Measurements from ENCODE around the gene LAMB1.
"Not testable (repeated sequence)": the region's sequence is repeated elsewhere in the genome, so short reads cannot be mapped to it uniquely, and the experiment has no call there.

Gene LAMB1

DNA sequence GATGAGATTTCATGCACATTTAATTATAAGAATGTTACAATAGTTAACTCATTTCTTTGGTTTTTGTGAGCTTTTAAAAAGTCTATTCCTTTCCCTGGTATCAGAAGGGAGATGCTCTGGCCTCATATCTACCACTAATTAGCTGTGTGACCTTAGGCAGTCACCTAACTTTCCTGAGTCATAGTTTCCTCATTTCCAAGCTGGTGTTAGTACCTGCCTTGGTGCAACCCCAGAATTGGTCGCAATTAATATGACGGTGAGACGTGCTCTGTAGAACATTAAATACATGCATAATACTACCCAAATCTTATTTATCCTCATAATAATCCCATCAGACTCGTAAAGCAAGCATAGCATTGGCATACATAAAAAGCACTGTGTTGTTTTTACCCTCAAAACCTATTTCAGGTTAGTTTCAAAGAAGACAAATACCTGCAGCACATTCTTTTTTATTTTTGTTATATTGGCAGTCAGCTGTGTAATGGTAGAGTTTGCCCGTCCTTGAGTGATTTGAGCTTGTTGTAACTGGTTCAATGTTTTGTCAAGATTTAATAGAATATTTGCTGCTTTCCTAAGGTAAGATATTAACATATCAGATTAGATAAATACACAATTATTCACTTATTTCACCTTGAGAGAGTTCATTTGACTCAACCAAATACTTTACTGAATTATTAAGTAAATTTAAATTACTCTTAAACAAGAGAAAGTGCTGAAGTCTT, 31.0 kb upstream of the LAMB1 start:
- TF ChIP-seq, protein P1, sequence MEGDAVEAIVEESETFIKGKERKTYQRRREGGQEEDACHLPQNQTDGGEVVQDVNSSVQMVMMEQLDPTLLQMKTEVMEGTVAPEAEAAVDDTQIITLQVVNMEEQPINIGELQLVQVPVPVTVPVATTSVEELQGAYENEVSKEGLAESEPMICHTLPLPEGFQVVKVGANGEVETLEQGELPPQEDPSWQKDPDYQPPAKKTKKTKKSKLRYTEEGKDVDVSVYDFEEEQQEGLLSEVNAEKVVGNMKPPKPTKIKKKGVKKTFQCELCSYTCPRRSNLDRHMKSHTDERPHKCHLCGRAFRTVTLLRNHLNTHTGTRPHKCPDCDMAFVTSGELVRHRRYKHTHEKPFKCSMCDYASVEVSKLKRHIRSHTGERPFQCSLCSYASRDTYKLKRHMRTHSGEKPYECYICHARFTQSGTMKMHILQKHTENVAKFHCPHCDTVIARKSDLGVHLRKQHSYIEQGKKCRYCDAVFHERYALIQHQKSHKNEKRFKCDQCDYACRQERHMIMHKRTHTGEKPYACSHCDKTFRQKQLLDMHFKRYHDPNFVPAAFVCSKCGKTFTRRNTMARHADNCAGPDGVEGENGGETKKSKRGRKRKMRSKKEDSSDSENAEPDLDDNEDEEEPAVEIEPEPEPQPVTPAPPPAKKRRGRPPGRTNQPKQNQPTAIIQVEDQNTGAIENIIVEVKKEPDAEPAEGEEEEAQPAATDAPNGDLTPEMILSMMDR (IDR thresholded peaks at IDR 0.05; ENCODE audit: control extremely low read depth, extremely low read depth, low read depth, missing control alignments), result no peak
- DNase-seq (ENCODE audit: extremely low spot score), result no peak
- POLR2A ChIA-PET, result interaction anchor here (0.7 kb wide), 1 partner anchor 732 kb away, joined by 4 read pairs; no protein-coding TSS in a partner anchor
- CTCF ChIA-PET, result interaction anchor here (1.4 to 2.1 kb wide), 2 partner anchors 9 to 11 kb away, joined by 3 to 8 read pairs; no protein-coding TSS in a partner anchor

DNA sequence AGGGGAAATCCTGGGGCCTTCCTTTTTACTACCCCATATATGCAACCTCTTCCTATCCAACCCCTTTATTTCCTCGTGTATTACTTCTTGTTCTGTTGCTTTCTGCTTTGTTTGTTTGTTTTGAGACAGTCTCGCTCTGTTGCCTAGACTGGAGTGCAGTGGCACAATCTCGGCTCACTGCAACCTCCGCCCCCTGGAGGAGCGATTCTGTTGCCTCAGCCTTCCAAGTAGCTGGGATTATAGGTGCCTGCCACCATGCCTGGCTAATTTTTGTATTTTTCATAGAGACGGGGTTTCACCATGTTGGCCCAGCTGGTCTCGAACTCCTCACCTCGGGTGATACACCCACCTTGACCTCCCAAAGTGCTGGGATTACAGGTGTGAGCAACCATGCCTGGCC, 30.3 kb upstream of the LAMB1 start:
- not testable (repeated sequence) for DNase-seq (ENCODE audit: extremely low spot score)
- ChIA-PET CTCF (interaction anchor here (1.4 to 2.1 kb wide), 2 partner anchors 8 to 11 kb away, joined by 3 to 8 read pairs; no protein-coding TSS in a partner anchor), POLR2A (interaction anchor here (0.7 kb wide), 1 partner anchor 731 kb away, joined by 4 read pairs; no protein-coding TSS in a partner anchor)

DNA sequence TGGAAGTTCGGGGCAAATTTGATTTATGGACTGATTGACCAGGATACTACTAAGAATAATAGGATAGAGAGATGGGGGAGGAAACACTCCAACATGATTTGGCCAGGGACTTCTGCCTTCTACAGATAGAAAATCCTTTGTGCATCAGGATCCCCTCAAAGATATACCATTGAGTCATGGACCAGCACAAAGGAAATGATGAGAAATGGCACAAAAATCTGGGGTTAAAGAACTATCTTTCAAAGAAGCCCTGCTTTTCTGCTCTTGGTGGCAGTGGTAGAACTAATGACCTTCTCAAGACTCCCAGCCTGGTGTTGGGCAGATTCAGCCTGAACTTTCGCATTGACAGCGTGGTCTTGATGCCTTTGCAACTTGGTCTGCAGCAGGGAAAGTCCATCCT, 27.6 kb upstream of the LAMB1 start:
- DNase-seq (ENCODE audit: extremely low spot score), result no peak
- ChIA-PET POLR2A (no interaction called here), CTCF (interaction anchor here (1.4 kb wide), 1 partner anchor 13 kb away, joined by 5 read pairs; no protein-coding TSS in a partner anchor)
- TF ChIP-seq, protein P1 (IDR thresholded peaks at IDR 0.05; ENCODE audit: control extremely low read depth, extremely low read depth, low read depth, missing control alignments), result no peak

DNA sequence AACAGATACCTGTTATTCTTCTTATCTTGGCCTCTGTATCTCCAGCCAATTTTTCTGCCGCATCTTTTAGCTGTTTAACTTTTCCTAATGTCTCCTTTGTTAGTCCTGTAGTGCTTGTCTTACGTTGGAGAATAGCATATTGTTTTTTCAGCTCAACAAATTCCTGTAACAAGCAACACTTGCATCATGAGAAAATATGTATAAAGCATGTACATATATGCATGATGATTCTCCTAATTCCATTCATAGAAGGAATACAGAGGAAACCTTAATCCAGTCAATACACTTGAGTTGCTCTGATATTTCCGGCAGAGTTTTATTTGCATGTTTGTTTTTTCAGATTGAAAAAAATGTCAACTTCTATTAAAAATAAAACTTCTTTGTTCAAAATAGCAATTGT, 26.1 kb upstream of the LAMB1 start:
- no peak for DNase-seq (ENCODE audit: extremely low spot score)
- TF ChIP-seq, protein P1 (IDR thresholded peaks at IDR 0.05; ENCODE audit: control extremely low read depth, extremely low read depth, low read depth, missing control alignments), result no peak
- POLR2A ChIA-PET, result no interaction called here
- CTCF ChIA-PET, result interaction anchor here (0.9 kb wide), 1 partner anchor 10 kb away, joined by 4 read pairs; no protein-coding TSS in a partner anchor

DNA sequence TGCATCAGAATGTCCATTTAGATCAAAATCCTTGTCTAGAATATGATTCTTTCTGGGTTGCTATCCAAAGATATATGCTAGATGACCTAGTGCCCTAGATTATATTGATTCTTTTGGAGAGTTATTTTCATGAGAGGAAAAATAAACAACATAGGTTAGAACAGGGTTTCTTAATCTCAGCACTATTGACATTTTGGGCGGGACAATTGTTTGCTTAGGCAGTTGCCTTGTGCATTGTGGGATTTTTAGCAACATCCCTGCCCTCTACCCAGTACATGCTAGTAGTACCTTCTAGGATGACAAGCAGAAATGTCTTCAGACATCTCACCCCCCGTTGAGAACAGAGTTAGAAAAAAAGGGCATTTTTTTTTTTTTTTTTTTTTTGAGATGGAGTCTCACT, 25.1 kb upstream of the LAMB1 start:
- TF ChIP-seq, protein P1 (IDR thresholded peaks at IDR 0.05; ENCODE audit: control extremely low read depth, extremely low read depth, low read depth, missing control alignments), result no peak
- ChIA-PET CTCF (no interaction called here), POLR2A (no interaction called here)
- no peak for DNase-seq (ENCODE audit: extremely low spot score)

DNA sequence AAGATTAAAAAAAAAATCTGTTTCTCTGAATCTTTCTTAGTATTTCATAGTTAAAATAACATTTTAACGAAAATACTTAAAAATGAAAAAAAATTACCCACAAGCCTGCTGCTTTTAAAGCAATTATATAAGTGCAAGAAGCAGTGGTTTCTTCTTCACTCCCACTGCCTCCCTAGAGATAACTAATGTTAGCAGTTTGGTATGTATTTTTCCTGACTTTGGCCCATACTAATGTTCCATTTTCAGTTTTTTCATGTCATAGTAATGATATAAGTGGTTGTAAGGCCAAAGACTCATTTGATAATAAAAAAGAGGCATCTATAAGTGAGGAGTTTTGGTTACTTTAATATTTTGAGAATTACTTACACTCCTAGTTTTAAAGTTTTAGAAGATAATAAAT, 24.3 kb upstream of the LAMB1 start:
- CTCF ChIA-PET, result no interaction called here
- DNase-seq (ENCODE audit: extremely low spot score), result no peak
- POLR2A ChIA-PET, result no interaction called here
- TF ChIP-seq, protein P1 (IDR thresholded peaks at IDR 0.05; ENCODE audit: control extremely low read depth, extremely low read depth, low read depth, missing control alignments), result no peak

DNA sequence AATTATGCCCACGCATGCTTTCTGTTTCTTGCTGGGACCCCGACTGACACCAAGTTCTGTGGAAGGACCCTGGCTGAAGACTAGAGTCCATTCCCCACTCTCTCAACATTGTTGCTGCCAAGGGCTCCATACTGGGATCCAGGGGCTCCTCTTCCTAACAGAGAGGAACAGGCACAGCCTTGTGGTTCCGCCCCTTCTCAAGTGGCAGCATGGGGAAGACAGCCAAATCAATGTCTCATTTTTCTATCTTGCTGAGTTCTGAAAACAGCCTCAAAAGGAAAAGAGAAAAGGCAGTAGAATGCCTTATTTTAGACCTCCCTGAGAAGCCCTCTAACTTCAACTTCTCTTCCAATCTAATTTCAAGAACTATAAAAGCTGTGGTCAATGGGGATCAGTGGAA, 23.7 kb upstream of the LAMB1 start:
- CTCF ChIA-PET, result no interaction called here
- TF ChIP-seq, protein P1 (IDR thresholded peaks at IDR 0.05; ENCODE audit: control extremely low read depth, extremely low read depth, low read depth, missing control alignments), result no peak
- DNase-seq (ENCODE audit: extremely low spot score), result no peak
- POLR2A ChIA-PET, result no interaction called here

Data from GM10248 (cell line).